ENCODE measurements around the gene SIPA1.
"Not testable (repeated sequence)": the region's sequence is repeated elsewhere in the genome, so short reads cannot be mapped to it uniquely, and the experiment has no call there.

The SIPA1 gene

GRCh38 chr11:65658174-65659021 is 20.5 kb downstream of the SIPA1 start:
- DNase-seq (ENCODE audit: low read depth), result no peak

- DNase-seq (ENCODE audit: low read depth), result no peak
Measured at GRCh38 chr11:65660038-65660437, 22.1 kb downstream of the SIPA1 start.

GRCh38 chr11:65660908-65661307 is 23.0 kb downstream of the SIPA1 start:
- DNase-seq (ENCODE audit: low read depth), result not testable (repeated sequence)

- no peak for DNase-seq (ENCODE audit: low read depth)
Measured at GRCh38 chr11:65661599-65662246, 23.8 kb downstream of the SIPA1 start.

GRCh38 chr11:65662247-65662798 is 24.4 kb downstream of the SIPA1 start:
- peak; percentile 38 for DNase-seq (ENCODE audit: low read depth)

- peak; percentile 94 for DNase-seq (ENCODE audit: low read depth)
Measured at GRCh38 chr11:65662799-65663638, 25.1 kb downstream of the SIPA1 start, which contains the start of gene RELA. RELA (minus strand) TSS chr11:65662916; CDS start chr11:65662832, 84 bp downstream.

- peak; percentile 68 for DNase-seq (ENCODE audit: low read depth)
Measured at GRCh38 chr11:65663639-65664200, 25.8 kb downstream of the SIPA1 start.

- DNase-seq (ENCODE audit: low read depth), result no peak
Measured at GRCh38 chr11:65672180-65672860, 34.4 kb downstream of the SIPA1 start.

GRCh38 chr11:65672982-65673381 is 35.1 kb downstream of the SIPA1 start:
- no peak for DNase-seq (ENCODE audit: low read depth)

- DNase-seq (ENCODE audit: low read depth), result no peak
Measured at GRCh38 chr11:65680192-65680743, 42.4 kb downstream of the SIPA1 start.

GRCh38 chr11:65683480-65683879 is 45.6 kb downstream of the SIPA1 start:
- not testable (repeated sequence) for DNase-seq (ENCODE audit: low read depth)

- no peak for DNase-seq (ENCODE audit: low read depth)
Measured at GRCh38 chr11:65685981-65686380, 48.1 kb downstream of the SIPA1 start.

- DNase-seq (ENCODE audit: low read depth), result not testable (repeated sequence)
Measured at GRCh38 chr11:65691847-65692246, 53.9 kb downstream of the SIPA1 start.

GRCh38 chr11:65692367-65692766 is 54.5 kb downstream of the SIPA1 start:
- DNase-seq (ENCODE audit: low read depth), result no peak

GRCh38 chr11:65695459-65696241 is 57.7 kb downstream of the SIPA1 start:
- DNase-seq (ENCODE audit: low read depth), result no peak

GRCh38 chr11:65696802-65697552 is 59.1 kb downstream of the SIPA1 start:
- DNase-seq (ENCODE audit: low read depth), result no peak

- DNase-seq (ENCODE audit: low read depth), result no peak
Measured at GRCh38 chr11:65698205-65698604, 60.3 kb downstream of the SIPA1 start.

GRCh38 chr11:65699306-65699705 is 61.4 kb downstream of the SIPA1 start:
- no peak for DNase-seq (ENCODE audit: low read depth)

- DNase-seq (ENCODE audit: low read depth), result no peak
Measured at GRCh38 chr11:65700399-65700798, 62.5 kb downstream of the SIPA1 start.

Data from ELR (cell line).